Right hindlimb (tissue), 1 donor: ENCODE measurements around the gene CDK6.
"Not testable (repeated sequence)": the region's sequence is repeated elsewhere in the genome, so short reads cannot be mapped to it uniquely, and the experiment has no call there.

Source experiments
- DNase-seq: peaks from one replicate; pipeline ENCODE4 v3.0.0-alpha.2; 2018

The CDK6 gene

DNA sequence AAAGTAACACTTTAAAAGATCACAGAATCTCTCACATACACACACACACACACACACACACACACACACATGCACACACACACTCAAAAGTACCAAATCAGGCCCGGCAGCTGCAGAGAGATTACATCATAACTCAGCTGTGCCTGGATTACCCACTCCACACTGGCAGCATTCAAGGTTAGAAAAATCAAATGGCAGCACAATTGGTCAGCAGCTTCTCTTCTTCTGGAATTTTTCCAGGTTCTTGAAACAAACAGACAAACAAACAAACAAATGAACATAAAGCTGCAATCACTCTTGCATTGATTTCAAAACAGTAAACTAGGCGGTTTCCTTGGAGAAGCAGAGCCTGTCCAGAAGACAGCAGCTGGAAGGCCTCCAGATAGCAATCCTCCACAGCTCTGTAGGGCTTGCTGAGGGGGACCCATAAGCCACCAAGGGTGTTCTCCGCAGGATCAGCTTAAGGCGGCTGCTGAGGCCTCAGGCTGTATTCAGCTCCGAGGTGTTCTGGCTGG is 221.7 kb downstream of the CDK6 start:
- DNase-seq, result peak; percentile 76

DNA sequence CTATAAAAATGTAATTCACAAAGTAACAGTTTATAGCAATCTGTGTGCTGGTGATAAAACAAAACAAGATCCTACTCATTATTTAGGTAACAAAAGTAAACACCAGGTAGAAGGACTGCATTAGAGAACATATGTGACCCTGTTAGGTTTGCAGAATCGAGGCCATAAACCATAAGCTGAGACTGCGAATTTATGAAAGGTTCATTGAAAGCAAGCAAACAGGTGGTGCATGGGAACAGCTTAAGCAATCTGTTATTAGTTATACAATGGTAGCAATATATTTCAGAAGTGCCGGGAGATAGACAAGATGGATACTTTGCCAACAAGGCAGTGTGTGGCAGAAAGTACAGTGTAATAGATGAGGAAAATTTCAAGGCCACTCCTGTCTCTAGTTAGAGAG is 222.7 kb downstream of the CDK6 start:
- no peak for DNase-seq

DNA sequence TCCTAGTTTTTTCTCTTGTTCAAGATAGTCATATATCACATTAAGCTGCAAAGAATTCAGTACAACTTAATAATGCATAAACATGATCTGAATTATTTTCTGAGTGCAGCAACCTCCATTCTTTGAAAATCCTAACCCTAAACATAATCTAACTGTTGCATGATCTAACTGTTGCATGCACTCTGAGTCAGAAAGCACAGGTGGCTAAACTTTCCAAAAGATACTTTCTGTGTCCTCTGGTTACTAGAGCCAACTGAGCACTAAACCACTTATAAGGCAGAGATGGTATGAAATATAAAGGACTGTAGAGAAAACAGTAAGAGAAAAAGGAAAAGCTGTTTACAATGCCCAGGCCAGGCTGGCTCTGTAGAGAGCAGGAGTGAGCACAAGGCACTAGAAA is 223.2 kb downstream of the CDK6 start:
- DNase-seq, result no peak

DNA sequence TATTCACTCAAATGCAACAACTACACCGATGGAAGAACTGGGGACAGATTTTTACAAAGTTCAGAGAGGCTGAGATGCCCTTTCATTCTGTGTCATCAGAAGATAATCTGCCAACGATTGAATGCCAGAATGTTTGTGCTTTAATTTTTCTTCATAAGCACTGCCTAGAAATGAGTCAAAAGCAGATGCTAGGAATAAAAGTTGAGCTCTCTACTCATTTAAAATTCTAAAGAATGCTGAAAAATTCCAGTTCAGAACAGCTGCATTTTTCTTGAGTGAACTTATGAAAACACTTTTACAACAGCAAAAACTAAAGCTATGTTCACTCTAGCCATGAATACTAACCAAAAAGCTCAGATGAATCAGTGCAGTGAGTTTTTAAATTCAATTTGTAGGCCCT is 223.9 kb downstream of the CDK6 start:
- no peak for DNase-seq

DNA sequence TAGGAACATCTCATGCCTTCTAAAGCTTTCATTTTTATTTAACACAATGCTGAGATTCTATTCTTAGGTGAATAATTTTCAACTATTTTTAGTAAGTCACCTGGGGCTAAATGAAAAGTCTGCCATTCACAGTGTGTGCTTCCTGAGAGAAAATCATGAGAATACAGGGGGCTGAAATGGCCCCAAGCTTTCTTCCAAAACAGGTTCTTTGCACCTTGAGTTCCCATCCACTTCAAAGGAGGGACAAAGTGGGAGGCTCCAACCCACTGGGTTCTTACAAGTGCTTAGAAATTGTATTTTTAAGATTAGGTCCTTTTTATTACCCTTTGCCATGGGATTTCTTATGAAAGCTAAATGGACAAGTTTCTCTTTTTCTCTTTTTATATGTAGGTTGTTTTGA is 224.6 kb downstream of the CDK6 start:
- DNase-seq, result no peak

DNA sequence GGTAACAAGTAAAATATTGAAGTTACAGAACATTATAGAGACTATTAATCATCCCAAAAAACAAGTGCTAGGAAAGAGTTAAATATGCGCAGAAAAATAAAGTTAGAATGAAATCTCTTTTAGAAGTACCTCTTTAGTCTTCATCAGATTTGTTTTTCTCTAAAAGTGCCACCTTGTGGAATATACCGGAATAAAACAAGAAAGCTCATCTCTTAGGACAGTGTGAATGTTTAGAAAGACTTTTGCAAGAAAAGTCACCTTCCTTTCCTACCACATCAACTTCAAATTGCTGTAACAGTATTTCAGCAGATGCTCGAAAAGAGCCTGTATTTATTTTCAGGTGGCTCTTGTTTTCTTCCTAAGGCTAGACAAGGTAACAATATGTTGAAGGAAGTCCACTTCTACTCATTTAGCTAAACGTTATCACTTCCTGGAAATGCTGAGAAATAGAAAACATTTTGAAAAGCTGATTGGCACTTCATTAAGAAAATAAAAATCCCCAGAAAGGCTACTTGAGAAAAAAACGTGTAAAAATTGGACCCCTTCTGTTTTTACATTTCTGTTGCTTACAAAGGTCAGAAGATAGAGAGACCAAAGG is 226.4 kb downstream of the CDK6 start:
- no peak for DNase-seq

DNA sequence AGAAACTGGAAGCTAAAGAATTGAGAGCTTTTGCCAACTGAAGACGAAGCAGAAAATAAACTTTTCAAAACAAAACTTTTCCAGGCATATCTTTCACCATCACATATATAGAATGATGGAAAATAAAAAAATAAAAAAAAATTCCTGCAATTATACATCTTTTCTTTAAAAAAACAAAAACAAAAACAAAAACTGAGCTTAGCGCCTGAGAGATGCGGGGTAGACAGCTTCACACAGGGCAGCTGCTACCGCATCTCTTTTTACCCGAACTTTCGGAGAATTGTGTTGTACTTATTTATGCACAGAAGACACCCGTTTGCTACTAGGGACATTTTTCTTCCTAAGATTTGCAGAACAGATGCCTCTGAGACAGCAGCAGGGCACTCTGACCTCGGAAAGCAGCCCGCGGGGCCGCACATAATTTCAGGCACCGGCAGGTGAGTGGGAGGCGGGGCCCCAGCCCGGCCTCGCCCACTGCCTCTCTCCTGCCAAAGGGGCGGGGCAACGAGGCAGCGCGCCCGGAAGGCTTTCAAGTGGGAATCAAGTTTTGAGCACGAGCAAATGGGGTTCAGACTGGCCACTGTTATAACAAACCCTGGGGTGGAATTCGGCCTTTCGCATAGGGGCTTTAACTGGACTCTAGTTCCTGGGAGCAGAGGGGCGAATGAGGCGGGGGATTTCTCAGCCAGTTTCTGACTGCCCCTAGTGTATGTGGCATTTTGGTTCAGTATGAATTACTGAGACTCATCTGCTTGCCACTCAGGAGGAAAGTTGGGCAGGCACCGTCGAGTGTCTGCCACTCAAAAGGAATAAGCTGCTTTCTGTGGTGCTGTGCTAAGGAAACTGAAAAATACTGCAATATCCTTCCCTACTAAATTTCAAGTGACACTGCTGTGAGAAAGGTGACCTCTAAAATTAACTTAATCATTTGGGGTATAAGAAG is 227.7 kb downstream of the CDK6 start:
- DNase-seq, result peak; percentile 44

DNA sequence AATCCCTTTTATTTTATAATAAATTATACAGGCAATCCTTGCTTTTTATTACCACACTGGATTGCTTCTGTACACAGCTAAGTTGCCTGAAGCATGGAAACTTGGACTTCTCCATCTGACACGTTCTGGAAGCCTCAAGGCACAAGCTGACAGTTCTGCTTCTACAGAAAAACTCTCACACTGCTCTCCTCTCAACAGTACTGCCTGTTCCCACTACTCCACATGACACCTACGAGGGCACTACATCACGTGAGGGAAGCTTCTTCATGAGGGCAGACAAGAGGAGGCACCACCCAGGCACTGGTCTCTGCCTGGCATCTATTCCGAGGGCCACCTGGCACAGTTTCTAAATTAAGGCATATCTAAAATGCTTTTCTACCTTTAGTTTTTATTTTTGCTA is 229.4 kb downstream of the CDK6 start:
- DNase-seq, result no peak

DNA sequence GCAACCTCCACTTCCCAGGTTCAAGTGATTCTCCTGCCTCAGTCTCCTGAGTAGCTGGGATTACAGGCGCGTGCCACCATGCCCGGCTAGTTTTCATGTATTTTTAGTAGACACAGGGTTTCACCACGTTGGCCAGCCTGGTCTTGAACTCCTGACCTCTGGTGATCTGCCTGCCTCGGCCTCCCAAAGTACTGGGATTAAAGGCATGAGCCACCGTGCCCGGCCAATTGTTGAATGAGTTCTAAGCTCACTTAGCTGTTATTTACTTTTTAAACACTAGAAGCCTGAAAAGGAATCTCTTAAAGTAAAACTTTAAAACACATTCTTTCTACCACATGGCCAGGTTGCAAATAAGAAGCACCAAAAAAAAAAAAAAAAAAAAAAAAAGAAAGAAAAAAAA is 231.9 kb downstream of the CDK6 start:
- DNase-seq, result not testable (repeated sequence)

DNA sequence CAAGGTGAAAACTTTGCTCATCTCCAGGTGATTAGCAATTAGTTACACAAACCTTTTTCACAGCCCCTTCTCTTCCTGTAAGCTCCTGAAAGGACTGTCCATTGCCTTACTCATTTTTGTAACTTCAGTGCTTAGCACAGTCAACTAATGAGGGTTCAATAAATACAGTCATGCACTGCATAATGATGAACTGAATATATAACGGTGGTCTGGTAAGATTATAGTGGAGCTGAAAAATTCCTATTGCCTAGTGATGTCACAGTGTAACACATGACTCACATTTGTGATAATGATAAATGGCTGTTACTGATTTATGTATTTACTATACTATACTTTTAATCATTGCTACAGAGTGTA is 233.3 kb downstream of the CDK6 start:
- no peak for DNase-seq

DNA sequence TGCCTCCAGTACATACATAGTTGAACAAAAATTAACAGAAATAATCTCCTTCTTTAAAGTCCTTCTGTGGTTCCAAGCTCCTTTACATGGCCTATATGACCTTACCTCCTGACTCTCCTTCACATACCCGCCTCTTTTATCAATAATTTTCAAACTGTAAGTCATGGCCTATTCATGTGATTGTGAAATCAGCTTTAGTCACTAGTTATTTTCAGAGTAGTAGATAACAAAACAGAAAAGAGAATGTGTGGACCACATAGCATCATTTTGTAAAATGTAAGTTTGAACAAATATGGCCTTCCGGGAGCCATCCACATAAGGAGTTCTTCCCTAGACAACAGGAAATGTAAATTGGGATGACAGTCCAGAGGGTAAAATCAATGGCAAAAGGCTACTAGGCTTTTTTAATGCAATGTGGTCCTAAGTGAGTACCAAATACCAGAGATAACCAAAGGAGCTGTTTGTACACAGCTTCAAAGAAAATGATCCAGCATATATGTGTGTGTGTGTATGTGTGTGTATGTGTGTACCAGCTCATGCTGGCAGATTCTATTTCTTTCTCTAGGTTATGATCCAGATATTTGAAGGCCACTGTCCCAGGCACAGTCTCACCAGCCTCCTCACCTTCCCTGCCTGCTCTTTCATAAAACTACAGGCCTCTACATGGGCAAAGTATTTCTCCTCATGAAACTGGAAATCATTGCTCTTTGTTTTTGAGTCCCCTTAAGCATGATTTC is 233.9 kb downstream of the CDK6 start:
- DNase-seq, result no peak

DNA sequence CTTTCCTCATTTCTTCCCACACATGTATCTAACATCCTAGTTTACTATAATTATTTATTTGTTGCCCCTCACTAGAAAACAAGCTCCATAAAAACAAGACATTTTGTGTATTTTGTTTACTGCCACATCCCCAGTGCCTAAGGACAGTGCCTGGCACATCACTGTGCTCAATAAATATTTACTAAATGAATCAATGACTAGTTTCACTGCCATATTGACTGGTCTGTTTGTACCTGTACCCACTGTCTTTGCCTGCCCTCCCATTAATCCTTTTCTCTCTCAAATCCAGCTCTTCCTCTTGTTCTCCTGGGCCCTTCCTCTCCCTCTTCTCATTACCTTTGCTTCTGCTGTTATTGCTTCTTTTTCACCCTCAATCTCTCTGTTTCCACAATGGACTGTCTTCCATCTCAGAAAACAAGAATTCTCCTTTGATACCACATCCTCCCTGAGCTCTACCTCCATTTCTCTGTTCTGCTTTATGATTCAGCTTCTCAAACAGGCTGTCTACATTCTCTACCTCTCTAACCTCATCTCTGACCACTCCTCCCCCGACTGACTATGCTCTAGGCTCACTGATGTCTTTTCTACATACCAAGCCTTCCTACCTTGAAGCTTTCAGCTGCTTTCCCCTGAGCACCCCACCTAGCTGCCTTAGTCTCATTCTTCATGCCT is 237.9 kb downstream of the CDK6 start:
- DNase-seq, result no peak

DNA sequence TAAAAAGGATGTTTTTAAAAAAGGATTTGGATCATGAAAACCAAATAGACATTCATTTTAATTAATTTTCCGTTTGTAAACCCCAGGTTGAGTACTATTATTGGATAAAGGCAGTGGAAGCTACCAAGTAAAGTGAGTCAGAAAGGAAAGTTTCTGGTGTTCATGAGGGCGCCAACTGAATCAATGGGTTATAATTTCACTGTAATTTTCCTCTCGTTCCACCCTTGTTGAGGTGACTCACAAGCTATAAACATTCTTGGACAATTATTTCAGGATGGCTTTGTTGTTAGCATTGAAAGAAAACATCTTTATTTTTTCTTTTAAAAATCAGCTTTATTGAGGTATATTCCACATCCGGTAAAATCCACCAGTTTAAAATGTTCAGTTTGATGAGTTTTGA is 241.1 kb downstream of the CDK6 start:
- DNase-seq, result no peak

DNA sequence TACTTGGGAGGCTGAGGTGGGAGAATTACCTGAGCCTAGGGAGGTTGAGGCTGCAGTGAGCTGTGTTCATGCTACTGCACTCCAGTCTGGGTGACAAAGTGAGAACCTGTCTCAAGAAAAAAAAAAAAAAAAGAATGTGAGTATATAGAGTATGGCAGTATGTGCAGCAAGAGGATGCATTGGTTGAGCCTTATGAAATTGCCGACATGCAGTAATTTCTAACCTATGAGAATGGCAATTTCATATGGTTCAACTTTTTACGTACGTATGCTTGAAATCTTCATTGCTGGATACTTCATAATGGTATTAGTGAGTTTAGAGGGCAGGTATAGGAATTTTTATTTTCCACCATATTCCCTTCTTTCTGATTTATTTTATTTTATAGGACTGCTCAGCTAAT is 241.6 kb downstream of the CDK6 start:
- no peak for DNase-seq

DNA sequence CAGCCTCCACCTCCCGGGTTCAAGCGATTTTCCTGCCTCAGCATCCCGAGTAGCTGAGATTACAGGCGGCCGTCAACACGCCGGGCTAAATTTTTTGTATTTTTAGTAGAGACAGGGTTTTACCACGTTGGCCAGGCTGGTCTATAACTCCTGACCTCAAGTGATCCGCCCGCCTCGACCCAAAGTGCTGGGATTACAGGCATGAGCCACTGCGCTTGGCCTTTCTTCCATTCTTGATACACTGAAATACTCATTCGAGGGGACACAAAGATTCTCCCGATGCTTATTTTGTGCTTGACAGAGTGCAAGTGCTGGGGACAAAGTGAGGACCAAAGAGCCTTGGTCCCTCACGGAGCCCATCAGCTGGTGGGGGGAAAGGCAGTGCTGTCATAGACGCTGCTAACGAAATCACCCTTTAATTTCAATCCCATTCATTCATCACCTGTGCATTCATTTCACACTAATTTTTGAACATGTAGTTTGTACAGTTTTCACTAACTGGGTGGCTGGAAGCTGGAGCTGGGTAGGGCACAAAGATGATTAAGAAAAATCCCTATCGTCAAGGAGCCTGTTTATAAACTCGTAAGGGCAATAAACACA is 245.6 kb downstream of the CDK6 start:
- DNase-seq, result no peak

DNA sequence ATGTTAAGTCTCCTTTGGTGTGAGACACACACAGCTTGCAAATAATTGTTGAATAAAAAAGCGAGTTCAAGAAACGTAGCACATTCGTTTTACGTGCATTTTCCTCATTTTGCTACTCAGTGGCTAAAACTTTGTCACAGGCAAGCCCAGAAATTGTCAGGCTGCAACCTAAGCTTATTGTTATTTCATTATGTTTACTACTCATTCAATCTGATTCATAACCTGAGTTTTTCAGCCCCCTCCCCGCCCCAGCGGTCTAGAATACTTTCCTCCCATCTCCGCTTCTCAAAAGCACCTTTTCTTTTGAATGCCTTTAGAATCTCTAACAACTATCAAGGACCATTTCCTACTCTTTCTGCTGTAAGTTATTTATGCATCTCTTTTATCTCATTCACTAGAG is 247.3 kb downstream of the CDK6 start:
- no peak for DNase-seq

DNA sequence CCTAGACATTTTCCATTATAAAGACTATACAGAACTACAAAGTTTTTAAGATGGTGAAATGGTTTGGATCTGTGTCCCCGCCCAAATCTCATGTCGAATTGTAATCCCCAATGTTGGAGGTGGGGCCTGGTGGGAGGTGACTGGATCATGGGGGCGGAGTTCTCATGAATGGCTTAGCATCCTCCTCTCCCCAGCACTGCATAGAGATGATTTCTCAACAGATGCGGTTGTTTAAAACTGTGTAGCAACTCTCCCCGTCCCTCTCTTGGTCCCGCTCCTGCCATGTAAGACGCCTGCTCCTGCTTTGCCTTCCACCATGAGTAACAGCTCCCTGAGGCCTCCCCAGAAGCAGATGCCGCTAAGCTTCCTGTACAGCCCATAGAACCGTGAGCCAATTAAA is 247.8 kb downstream of the CDK6 start:
- no peak for DNase-seq

DNA sequence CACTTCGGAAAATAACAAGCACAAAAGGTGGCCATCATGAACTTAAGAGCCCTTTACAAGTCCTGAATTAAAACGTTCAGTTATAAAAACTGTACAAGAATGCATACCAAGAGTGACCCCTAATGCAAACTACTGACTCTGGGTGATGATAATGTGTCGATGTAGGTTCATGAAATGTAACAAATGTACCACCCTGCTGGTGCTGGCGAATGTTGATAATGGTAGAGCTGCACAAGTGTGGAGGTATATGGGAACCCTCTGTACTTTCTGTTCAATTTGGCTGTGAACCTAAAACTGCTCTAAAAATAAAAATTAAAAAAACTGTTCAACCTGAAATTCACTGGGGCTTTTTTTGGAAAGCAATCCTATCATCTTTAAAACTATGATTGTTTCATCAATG is 249.5 kb downstream of the CDK6 start:
- DNase-seq, result no peak

DNA sequence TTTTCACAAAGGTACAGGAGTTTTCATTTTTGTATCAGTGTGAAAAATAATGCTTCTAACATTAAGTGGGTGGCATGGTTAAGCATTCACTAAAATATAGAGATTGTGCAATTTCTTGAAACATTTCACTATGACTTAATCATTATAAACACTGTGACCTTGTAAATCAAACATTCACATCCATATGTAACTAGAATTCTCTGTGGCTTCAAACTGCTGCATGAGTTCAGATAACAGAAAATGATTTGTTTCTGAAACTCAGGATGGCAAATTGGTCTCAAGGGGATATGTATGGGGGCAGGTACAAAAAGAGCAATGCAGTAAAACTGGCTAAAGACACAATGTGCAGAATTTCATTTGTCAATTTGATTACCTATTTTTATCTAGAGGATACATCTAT is 250.0 kb downstream of the CDK6 start:
- no peak for DNase-seq

DNA sequence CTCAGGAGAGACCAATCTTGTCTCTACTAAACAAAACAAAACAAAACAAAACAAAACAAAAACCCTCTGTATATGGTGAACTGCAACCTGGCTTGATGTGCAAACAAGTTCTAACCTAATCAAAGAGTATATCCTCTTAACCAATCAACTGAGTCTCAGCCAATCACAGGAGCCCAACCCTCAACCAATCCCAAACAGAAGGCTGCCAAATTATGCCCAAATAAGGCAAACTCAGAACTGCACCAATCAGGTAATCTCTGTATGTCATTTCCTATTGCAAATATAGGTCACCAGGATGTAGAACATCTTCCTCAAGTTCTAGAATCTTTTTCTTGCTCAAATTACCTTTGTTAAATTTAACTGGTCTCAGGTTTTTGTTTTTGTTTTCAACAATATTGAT is 251.4 kb downstream of the CDK6 start:
- DNase-seq, result no peak

DNA sequence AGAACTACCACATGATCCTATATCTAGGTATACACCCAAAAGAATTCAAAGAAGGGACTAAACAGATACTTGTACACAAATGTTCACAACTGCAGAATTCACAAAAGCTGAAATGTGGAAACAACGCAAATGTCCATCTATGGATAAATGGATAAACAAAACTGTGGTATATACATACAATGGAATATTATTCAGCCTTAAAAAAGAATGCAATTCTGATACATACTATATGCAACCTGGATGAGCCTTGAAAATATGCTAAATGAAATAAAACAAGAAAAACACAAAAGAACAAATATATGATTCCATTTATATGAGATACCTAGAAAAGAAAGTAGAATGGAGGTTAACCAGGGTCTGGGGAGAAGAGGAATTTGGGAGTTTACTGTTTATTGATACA is 253.4 kb downstream of the CDK6 start:
- DNase-seq, result no peak

DNA sequence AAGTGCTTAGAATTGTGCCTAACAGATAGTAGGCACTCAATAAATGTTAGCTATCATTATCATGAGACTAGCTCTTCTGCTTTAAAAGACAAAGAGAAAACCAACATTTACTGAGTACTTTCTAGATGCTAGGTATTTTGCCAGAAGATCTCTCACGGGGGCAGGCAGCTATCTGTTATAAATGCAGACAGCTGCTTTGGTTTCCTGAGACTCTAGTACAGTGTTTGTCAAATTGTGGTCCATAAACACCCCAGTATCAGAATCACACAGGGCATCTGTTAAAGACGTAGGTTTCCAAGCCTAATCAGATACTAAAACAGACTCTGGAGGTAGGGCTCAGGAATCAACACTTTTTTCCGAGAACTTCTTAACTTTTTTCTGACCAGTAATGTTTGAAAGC is 260.1 kb downstream of the CDK6 start:
- DNase-seq, result no peak

DNA sequence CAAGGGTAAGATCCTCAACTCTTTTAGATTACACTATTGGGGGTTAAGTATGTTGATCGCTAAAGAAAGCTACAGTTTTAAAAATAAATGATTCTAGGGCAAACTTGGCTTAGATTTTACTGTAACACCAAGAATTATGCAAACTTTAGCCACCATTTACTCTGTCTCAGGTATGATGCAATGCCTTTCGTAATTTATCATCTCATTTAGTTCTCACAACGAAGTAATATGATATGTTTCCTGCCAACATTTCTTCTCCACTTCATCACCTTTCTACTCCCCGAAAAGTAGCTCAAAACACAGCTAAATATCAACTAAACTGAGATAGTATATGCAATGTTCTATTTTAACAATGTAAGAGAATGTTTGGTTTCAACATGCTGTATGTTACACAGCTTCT is 267.2 kb downstream of the CDK6 start:
- no peak for DNase-seq
